ENCODE results near the gene ZFAND2A.

DNA sequence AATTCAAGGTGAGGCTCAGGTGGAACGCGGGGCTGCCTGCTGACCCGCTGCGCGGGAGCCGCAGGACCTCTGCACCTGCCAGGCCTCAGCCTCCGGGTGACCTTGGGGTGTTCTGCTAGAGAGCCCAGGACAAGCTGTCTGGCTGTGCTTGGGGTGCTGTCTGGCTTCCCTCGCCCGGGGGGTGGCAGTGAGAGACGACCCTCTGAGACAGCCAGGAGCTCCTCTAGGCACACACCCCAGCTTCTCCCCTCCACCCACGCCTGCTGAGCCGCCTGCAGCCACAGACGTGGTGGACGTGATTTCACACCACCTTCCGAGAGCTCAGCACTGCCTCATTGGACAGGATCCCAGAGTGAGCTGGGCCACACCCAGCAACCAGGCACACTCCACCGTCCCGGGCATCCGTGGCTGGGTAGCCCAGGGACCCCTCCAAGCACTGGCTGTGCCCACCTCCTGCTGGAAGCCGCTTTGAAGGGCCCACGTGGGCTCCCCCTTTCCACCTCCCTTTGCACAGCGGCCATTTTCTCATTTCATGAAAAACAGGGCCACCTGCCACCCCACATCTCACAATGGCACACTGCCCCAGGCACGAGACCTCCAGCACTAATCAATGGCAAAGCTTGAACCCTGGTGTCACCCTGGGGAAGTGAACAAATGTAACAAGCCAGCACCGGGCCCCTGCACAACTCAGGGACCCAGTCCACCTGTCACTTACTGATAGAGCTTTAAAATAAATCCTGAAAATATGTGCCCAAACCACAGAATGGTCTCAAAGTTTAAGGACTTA, 35.0 kb downstream of the ZFAND2A start:
- no peak for TF ChIP-seq EZH2 (IDR thresholded peaks at IDR 0.05)
- TF ChIP-seq, protein P1, sequence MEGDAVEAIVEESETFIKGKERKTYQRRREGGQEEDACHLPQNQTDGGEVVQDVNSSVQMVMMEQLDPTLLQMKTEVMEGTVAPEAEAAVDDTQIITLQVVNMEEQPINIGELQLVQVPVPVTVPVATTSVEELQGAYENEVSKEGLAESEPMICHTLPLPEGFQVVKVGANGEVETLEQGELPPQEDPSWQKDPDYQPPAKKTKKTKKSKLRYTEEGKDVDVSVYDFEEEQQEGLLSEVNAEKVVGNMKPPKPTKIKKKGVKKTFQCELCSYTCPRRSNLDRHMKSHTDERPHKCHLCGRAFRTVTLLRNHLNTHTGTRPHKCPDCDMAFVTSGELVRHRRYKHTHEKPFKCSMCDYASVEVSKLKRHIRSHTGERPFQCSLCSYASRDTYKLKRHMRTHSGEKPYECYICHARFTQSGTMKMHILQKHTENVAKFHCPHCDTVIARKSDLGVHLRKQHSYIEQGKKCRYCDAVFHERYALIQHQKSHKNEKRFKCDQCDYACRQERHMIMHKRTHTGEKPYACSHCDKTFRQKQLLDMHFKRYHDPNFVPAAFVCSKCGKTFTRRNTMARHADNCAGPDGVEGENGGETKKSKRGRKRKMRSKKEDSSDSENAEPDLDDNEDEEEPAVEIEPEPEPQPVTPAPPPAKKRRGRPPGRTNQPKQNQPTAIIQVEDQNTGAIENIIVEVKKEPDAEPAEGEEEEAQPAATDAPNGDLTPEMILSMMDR (IDR thresholded peaks at IDR 0.05 in 2 of 3, conservative IDR thresholded peaks at IDR 0.05 in 1 of 3; ENCODE audit: borderline replicate concordance in 1 of 3, insufficient read depth in 1 of 3, low read depth in 2 of 3, low read length in 2 of 3), result no peak
- TF ChIP-seq, protein P2, sequence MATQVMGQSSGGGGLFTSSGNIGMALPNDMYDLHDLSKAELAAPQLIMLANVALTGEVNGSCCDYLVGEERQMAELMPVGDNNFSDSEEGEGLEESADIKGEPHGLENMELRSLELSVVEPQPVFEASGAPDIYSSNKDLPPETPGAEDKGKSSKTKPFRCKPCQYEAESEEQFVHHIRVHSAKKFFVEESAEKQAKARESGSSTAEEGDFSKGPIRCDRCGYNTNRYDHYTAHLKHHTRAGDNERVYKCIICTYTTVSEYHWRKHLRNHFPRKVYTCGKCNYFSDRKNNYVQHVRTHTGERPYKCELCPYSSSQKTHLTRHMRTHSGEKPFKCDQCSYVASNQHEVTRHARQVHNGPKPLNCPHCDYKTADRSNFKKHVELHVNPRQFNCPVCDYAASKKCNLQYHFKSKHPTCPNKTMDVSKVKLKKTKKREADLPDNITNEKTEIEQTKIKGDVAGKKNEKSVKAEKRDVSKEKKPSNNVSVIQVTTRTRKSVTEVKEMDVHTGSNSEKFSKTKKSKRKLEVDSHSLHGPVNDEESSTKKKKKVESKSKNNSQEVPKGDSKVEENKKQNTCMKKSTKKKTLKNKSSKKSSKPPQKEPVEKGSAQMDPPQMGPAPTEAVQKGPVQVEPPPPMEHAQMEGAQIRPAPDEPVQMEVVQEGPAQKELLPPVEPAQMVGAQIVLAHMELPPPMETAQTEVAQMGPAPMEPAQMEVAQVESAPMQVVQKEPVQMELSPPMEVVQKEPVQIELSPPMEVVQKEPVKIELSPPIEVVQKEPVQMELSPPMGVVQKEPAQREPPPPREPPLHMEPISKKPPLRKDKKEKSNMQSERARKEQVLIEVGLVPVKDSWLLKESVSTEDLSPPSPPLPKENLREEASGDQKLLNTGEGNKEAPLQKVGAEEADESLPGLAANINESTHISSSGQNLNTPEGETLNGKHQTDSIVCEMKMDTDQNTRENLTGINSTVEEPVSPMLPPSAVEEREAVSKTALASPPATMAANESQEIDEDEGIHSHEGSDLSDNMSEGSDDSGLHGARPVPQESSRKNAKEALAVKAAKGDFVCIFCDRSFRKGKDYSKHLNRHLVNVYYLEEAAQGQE (IDR thresholded peaks at IDR 0.05; ENCODE audit: low read depth), result no peak
- no peak for TF ChIP-seq YY1 (IDR thresholded peaks at IDR 0.05; ENCODE audit: extremely low read depth, insufficient replicate concordance, low read depth, low read length)
- no peak for TF ChIP-seq ELF1 (IDR thresholded peaks at IDR 0.05; ENCODE audit: borderline replicate concordance, low read depth)
- no peak for TF ChIP-seq POLR2AphosphoS5 (IDR thresholded peaks at IDR 0.05; ENCODE audit: low read depth, low read length)
- TF ChIP-seq, protein P3, sequence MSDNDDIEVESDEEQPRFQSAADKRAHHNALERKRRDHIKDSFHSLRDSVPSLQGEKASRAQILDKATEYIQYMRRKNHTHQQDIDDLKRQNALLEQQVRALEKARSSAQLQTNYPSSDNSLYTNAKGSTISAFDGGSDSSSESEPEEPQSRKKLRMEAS (IDR thresholded peaks at IDR 0.05), result no peak
- no peak for TF ChIP-seq RAD21 (IDR thresholded peaks at IDR 0.05; ENCODE audit: low read depth)
- TF ChIP-seq TCF7L2 (IDR thresholded peaks at IDR 0.05; ENCODE audit: borderline replicate concordance, extremely low read depth, insufficient read depth, insufficient read length), result no peak
- TF ChIP-seq, protein P4, sequence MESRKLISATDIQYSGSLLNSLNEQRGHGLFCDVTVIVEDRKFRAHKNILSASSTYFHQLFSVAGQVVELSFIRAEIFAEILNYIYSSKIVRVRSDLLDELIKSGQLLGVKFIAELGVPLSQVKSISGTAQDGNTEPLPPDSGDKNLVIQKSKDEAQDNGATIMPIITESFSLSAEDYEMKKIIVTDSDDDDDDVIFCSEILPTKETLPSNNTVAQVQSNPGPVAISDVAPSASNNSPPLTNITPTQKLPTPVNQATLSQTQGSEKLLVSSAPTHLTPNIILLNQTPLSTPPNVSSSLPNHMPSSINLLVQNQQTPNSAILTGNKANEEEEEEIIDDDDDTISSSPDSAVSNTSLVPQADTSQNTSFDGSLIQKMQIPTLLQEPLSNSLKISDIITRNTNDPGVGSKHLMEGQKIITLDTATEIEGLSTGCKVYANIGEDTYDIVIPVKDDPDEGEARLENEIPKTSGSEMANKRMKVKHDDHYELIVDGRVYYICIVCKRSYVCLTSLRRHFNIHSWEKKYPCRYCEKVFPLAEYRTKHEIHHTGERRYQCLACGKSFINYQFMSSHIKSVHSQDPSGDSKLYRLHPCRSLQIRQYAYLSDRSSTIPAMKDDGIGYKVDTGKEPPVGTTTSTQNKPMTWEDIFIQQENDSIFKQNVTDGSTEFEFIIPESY (IDR thresholded peaks at IDR 0.05; ENCODE audit: extremely low read depth, insufficient replicate concordance, low read length), result no peak

All from HCT116 (cell line).